Activated CD4-positive, CD25-positive, alpha-beta regulatory T cell (primary cell): ENCODE measurements around the gene PSMD5.

ENCODE experiments used
- DNase-seq, 4 experiments: peaks; one replicate each; lab custom pipeline; 2025; lab: John Stamatoyannopoulos, UW

PSMD5 gene

DNA sequence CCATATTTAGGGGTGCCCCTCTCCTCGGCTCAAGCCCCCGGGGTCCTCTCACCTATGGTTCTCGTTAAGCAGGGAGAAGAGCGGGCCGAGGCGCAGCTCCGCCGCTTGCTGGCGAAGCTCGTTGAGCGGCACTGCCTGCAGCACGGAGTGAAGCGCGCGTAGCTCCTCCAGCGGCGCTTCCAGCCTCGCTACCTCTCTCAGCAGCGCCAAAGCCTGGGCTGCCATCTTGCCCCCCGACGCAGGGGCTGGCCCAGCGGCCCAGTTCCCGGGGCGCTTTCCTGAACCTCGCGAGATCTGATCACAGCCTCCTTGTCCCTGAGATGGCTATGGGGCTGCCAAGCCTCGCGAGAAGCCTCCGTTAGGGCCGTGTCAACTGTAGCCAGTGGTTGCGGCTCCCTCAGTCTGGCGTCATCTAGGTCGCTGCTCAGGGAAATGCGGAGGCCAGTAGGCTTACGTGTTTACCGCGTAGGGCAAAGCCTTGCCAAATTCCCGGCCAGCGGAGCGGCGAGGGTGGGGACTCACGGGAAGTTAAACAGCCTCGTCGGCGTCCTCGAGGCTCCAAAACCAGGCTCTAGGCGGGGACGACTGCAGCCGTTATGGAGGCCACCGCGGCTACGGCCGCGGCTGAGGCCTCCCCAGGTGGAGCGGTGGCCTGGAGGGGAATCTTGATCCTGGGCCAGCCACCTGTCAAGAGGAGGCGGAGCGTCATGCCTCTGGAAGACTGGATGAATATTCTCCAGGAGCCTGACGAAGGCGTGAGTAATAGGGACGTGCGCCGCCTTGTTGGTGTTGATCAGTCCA is at the start of gene PSMD5:
Gene PSMD5, minus strand, starts transcription at position 238 of the 801 bp plus-strand sequence. Its CDS starts 13 bp downstream, at position 225.
- DNase-seq, result peak; percentile 84 to 92 (median 90)

DNA sequence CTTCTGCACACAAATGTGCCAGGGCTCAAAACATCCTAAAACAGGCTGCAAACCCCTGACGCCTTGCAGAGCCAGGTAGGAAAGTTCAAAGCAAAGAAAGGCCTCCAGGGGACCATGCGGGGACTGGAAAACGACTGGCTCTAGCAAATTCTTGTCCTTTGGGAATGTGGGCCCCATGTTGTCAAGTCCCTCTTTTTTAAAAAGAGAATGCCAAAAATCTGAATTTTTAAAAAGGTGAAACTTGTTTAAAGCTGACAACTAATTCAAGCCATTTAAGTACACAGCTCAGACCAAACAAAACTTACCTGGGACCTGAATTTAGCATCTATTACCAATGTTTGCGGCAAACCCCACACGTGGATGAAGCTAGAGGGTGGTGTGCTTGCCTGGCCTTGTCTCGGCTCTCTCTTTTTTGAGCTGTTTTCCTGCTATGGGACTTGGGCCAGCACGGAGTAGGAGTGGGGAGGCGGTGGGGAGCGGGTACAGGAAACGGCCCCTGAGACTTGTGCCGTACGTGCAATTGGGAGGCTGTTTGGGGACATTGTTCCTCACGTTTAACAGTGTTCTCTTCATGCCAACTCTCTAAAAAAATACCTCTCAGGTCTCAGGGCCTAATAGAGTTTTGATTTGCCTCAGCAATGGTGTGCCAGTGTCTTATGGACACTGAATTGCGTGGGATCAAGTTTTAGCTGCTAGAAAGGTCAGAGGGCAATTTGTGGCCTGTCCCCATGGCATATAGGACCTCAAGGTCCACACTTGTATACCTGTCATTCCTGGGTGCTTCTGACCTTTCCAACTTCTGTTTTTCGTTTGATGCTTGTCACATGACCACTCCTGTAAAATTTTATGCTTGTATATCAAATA is 49.4 kb upstream of the PSMD5 start:
- no peak for DNase-seq

DNA sequence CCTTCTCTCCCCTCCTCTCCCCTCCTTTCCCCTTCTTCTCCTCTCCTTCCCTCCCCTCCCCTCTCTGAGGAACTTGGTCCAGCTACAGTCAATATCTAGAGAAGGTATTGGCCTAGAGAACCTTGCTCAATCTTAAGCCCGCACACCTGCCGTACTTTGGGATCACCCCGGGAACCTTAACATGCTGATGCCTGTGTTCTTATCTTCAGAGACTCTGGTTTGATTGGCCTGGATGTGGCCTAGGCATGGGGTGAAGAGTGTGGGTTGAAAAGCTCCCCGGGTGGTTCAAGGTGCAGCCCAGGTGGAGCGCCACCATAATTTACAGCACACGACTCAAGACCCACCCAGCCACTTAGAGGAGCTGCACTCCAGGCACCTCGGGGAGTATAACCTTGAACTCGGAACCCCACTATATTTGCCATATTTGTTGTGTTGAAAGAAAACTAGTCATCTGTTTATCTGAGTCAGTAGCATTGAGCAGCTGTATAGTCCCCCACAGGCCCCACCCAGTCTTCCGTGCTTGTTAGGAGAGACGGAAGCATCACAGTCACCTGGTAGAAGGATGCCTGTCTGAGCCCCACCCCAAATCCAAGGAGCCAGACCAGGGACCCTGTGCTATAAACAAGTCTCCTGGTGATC is 48.6 kb upstream of the PSMD5 start:
- peak in 3 of 4 experiments; percentile 45 to 58 (median 49) for DNase-seq

DNA sequence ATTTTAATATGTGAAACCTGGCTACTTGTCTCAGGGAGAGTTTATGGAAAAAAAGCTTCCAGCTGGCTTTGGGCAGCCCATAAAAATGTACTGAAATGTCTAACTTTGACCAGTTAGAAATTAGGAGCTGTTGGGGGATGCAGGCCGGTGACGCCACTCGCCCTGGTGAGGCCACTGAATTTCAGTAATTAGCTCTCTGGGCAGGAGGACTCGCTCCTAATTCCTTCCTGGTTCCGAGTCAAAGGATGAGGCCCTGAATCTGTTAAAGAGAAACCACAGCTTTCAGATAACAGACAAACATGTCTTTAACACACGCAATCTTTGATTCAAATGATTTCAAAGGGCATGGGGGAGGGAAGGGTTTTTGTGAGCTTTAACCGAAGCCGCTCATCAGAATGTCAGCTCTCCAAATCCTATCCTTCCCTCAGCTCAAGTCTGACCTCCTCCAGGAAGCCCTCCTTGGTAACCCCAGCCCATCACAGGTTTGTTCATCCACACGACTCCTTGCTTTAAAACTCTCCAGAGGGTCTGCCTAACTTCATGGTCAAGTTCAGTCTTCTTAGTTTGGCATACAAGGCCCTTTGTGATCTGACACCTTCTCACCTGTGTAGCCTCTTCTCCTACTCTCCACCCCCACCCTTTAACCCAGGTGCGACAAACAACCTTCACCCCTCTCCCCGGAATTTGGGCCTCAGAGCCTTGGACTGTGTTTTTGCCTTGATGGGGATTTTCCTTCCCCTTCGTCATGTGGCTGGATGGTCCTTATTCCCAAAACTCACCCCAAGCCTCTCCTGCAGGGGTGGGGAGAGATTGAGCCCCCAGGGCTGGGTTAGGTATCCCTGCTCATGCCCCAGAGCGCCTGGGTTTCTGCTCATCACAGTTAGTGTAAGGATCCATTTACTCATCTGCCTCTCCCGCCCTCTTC is 47.9 kb upstream of the PSMD5 start:
- peak in 1 of 4 experiments; percentile 19 for DNase-seq

DNA sequence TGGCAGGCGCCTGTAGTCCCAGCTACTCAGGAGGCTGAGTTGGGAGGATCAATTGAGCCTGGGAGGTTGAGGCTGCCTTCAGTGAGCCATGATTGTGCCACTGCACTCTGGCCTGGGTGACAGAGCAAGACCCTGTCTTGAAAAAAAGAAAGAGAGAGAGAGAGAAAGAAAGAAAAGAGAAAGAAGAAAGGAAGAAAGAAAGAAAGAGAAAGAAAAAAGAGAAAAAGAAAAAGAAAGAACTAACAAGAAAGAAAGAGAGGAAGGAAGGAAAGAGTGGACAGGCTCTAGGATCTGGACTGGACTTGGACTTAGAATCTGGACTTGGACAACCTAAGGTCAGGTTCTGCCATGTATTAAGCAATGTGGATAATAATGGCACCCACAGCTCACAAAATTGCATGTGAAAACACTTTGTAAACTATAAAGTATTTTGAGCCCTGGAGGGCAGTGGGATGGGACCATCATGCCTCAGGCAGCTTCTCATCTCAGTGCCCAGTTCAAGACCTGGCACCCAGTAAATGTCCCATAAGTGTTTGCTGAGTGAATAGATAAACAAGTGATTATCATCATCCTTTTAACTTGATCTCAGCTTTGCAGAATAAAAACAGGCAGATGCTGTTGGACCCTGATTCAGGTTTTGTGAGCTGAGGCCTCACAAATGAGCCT is 47.0 kb upstream of the PSMD5 start:
- no peak for DNase-seq

DNA sequence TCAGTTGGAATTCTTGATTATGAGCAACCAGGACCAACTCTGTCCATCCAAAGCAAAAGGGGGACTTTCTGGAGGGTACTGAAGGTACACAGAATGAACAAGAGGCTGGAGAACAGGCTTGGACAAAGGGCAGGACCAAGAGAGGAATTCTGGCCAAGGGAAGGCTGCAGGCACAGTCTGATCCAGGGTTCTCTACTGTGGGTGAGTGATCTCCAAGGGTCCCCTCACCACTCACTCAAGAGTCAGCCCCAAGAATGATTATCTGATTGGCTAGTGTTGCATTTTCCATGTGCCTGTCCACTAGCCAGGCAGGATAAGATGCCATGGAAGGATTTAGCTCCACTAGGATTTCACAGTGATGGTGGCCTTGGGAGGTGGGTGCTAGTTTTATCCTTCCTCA is 45.9 kb upstream of the PSMD5 start:
- no peak for DNase-seq

DNA sequence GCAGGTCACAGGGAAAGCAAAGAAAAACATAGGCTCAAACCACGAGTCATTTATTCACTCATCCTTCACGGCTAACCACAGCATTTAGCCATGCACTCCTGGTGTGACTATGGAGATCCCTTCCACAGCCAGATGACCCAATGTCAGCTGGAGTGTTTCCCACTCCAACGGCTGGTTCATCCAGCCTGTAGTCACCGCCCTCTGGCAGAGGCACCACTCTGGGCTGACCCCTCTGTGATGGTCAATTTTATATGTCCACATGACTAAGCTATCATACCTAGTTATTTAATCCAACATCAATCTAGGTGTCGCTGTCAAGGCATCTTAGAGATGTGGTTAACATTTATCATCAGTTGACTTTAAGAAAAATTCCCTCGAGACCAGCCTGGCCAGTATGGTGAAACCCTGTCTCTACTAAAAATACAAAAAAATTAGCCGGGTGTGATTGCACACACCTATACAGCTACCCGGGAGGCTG is 43.8 kb upstream of the PSMD5 start:
- DNase-seq, result no peak

DNA sequence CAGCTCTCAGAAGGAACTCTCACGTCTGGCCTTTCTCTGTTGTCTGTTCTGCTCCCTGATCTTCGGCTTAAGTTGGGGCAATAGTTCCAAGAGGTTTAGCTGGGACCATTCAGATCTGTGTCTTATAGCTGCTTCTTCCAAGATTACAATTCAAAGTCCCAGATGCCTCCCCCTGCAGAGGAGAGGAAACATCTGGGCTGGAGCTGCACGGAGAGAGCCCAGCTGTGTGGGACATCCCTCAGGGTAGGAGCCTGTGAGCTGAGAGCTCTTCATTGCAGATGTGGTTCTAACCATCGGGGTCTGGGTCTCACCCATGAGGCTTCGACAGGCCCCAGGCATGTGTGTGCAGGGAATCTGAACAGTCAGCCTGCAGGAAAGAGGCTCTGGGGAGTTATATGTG is 43.2 kb upstream of the PSMD5 start:
- DNase-seq, result no peak

DNA sequence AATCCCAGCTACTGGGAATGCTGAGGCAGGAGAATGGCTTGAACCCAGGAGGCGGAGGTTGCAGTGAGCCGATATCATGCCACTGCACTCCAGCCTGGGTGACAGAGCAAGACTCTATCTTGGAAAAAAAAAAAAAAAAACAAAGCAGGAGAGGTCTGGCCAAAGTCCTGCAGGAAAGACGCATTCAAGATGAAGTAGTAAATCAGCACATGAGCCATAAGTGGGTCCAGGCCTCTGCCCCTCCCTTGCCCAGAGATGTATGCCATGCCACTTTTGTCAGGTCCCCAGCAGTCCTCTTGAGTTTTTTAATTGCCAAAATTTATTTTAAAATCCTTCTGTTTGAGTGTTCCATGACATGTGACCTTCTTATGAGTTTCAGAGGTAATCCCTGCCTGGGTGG is 42.7 kb upstream of the PSMD5 start:
- DNase-seq, result no peak

DNA sequence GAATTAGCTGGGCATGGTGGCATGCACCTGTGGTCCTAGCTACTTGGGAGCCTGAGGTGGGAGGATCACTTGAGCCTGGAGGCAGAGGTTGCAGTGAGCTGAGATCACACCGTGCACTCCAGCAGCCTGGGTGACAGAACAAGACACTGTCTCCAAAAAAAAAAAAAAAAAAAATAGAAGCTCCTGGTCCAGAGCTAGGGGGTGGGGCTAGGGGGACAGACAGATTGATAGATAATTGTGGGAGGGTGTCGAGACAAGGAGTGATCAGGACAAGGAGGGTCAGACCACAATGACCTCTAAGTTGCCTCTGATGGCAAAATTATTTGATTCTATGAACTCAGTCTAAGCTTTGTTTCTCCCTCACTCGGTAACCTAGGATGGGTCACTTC is 40.9 kb upstream of the PSMD5 start:
- DNase-seq, result no peak

DNA sequence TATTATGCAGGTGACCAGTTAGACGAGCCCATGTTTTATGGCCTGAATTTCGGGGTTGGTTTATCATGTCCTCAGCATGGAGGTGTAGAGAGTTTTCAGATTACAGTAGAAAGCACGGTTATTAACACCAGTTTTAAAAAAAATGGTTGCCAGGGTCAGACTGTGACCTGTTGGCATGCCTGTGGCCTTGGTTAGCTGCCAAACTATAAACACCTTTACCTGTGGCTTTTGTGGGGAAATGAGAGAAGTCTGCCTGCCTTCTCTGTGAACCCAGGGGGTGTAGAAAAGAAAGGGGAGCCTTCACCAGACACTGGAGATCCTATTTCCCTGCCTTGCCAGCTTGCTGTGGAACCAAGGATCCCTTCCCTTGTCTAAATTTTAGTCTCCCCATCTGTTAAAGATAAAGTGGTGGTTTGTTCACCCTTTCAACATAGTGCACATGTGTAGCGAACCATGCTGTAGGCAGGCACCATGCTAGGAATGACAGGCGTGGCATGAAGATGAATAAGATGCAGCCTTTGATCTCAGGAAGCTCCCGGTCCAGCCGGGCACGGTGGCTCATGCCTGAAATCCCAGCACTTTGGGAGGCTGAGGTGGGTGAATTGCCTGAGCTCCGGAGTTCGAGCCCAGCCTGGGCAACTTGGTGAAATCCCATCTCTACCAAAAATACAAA is 40.3 kb upstream of the PSMD5 start:
- no peak for DNase-seq

DNA sequence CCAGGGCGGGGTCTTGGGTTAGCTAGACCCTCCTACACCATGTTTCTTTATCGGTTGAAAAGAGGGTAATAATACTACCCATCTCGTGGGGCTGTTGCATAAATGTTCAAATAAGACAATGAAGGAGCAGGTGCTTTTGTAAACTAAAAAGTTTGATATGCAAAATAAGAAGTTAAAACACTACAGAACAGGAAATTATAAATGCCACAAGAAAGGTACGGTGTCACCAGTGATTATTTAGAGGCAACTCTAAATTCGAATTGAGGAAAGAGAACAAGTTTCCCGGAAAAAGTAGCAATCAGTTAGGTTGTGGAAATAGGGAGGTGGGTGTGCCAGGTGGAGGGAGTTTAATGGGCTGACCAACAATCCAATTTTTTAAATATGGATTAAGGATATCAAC is 36.7 kb upstream of the PSMD5 start:
- no peak for DNase-seq

DNA sequence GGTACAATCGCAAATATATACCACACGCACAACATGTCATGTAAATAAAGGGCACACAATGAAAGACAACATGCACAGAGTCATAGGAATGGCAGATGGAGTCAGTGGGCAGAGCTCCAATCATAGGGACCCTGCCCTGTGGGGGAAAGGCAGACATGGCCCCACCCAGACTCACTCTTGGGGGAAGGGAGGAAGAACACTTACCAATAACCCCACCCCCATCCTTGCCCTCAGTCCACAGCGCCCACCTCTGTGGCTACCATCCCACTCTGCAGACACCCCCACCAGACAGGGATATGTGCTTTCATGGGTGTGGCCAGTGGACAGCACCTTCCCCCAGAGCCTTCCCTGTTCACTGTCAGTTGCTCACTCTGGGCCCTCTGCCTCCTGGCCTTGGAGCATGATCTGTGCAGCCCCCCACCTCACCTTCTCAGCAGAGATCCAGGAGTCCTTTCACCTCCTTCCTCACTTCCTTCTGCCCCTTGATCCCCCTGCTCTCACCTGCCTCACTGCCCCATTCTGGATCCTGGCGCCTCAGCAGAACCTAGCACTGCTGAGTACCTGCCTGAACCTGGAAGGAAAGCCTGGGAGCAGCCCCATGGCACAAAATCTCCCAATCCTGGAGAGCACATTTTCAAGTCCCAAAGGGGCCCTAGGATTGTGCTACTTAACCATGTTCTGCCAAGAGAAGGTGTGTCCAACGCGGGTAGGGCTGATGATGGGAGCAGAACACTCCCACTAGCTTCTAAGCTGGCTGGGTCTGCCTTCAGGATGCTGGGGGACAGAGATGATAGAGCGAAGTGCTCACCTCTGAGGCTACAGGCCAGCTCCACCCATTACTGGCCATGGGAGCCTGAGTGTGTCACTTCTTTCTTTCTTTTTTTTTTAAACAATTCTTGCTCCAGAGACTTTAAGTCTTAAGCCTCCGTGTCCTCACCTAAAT is 35.7 kb upstream of the PSMD5 start:
- peak in 1 of 4 experiments; percentile 14 for DNase-seq

DNA sequence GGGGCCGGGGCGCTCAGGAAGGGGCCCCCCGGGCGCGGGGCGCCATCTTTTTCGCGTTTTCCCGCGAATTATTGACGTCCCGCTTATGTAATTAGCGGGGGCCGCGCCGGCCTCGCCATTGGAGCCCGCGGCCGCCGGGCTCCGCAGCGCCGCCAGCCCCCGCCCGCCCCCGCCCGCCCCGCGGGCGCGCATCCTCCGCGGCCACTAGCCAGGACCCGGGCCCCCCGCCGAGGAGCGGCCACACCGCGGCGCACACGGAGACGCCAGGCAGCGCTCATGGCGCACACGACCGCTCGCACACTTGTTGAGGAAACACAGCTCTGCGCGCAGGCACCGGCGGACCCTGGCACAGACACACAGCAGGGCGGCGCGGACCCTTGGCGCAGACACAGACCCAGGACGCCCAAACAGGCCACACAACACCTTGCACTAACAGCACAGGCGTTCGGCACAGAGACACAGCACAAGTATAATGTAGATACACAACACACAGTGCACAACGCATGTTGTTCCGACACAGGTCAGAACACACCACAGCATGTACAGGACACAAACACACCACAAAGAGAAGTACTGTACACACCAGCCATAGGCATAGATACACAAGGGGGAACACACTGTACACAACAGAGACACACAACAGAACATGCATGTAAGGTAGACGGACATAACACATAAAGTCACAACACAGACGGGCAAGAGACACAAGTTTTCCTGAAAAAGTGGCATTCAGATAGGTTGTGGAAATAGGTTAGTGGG is 34.7 kb upstream of the PSMD5 start:
- DNase-seq, result peak in 3 of 4 experiments; percentile 49 to 64 (median 58)

DNA sequence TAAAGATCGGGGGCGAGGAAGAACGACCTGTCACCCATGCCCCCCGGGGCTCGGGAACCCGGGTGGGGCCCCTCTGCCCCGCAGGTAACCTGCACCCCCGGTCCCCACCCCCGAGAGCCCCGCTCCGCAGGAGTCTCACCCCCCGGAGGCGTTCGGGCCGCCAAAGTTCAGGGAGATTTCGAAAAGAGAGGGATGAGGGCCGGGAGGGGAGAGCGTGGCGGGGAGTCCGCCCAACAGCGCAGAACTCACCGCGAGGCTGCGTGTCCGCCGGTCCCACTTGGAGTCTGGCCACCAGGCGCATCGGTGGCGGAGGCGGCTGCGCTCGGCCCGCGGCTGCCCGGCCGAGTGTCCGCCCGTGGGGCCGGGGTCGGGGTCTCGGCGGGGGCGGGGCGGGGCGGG is 34.1 kb upstream of the PSMD5 start, which contains the start of gene PHF19:
Gene PHF19, minus strand, starts transcription at position 347 of the 399 bp plus-strand sequence. CDS start 2,447 bp downstream, outside the sequence.
- no peak for DNase-seq

DNA sequence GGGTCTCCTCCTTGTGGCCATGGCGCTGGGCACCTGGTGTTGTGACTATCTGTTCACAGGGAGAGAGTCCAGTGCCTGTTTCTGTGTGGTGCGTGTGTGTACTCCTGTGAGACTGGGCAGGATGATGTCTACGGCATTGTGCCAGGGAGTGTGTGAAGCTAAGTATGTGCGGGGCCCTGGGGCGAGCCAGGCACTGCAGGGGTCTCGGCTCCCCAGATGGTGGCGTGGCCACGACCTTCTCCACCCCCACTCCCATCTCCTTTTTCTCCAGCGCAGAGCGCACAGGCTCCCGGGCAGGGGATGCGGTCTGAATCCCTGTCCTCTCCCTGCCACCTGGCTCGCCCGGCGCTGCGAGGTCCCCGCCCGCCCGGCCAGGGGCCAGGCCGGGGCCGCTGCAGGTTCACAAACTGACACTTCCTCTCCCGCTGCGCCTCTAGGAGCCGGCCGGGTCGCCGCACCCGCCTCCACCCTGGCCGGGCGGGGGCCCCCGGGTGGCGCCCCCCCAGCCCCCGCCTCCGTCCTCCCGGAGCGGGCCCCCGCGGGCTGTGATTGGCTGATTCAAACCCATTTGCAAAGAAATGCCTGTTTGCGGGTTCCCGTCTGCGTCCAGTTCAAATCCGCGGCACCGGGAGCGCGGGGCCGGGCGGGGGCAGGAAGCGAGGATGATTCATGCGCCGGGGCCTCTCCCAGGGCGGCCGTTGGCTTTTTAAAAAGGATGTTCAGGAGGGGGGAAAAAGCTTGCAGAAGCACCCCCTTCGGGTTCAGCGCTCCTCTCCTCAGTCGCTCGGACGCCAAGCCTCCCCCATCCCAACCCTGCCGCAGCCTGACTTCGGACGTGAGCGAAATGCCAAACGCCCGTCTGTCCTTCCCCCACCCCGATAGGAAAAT is 33.5 kb upstream of the PSMD5 start:
- peak; percentile 46 to 65 (median 62) for DNase-seq

DNA sequence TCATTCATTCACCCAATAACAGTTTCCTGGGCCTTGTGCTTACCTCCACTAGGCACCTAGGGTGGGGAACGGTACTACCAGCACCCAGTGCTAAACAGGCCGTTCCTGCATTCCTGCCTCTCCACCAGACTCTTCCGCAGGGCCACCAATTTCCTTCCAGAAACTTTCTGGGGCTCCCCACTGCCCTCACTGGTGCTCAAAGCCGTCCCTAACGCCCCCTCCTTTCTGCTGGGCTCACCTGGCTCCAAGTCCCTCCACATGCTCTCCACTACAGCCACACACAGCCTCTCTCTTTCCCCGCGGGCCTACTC is 32.9 kb upstream of the PSMD5 start:
- DNase-seq, result no peak
